Coronary artery (tissue), 2 donors: ENCODE results near the gene TRAPPC12.

Source experiments
- DNase-seq: peaks from one replicate; pipeline ENCODE4 v3.0.0-alpha.2; 2017; ENCODE audit warnings: low spot score
- H3K27ac ChIP-seq, 2 donors: fragments of 200-600 bp; sonication (generic); one replicate each; pipeline ENCODE4 v1.5.1; 2016 to 2019
- H3K4me3 ChIP-seq: fragments of 200-600 bp; sonication (generic); 2 replicates; pipeline ENCODE4 v1.5.1; 2016; ENCODE audit warnings: mild to moderate bottlenecking, moderate library complexity
- CTCF ChIP-seq: fragments of 200-600 bp; sonication (generic); IDR thresholded peaks from one replicate; pipeline ENCODE4 v1.5.1; 2019; ENCODE audit warnings: antibody characterized with exemption

The TRAPPC12 gene

GRCh38 chr2:3475771-3476170 lies 96.3 kb downstream of the TRAPPC12 start:
- Histone ChIP-seq H3K4me3 (no peak overlapping the region), H3K27ac (no peak overlapping the region)
- TF ChIP-seq CTCF = no peak

GRCh38 chr2:3476321-3476984 lies 97.0 kb downstream of the TRAPPC12 start:
- no peak for TF ChIP-seq CTCF
- Histone ChIP-seq H3K27ac (peak overlapping the region; percentile 23 to 24), H3K4me3 (no peak overlapping the region)
- DNase-seq = no peak

More at GRCh38 chr2:3475771-3476170, 96.3 kb downstream of the TRAPPC12 start:
- no peak for DNase-seq

GRCh38 chr2:3476985-3477327 lies 97.5 kb downstream of the TRAPPC12 start:
- peak overlapping the region in 1 of 2 donors; percentile 35 for H3K27ac ChIP-seq

GRCh38 chr2:3478846-3479385 lies 99.4 kb downstream of the TRAPPC12 start:
- Histone ChIP-seq H3K27ac (no peak overlapping the region), H3K4me3 (no peak overlapping the region)
- no peak for DNase-seq
- no peak for TF ChIP-seq CTCF

More at GRCh38 chr2:3476985-3477327, 97.5 kb downstream of the TRAPPC12 start:
- no peak overlapping the region for H3K4me3 ChIP-seq
- no peak for TF ChIP-seq CTCF
- no peak for DNase-seq

GRCh38 chr2:3479430-3480320 lies 100.2 kb downstream of the TRAPPC12 start:
- DNase-seq = no peak
- Histone ChIP-seq H3K27ac (no peak overlapping the region), H3K4me3 (no peak overlapping the region)
- TF ChIP-seq CTCF = no peak

GRCh38 chr2:3480352-3481010 lies 101.0 kb downstream of the TRAPPC12 start:
- no peak for TF ChIP-seq CTCF
- no peak for DNase-seq
- no peak overlapping the region for H3K4me3 ChIP-seq
- no peak overlapping the region for H3K27ac ChIP-seq
